HPDE6-E6E7 (cell line): ENCODE data around the gene E2F1.
"Not testable (repeated sequence)": the region's sequence is repeated elsewhere in the genome, so short reads cannot be mapped to it uniquely, and the experiment has no call there.

Source experiments
- DNase-seq: peaks from one replicate; pipeline ENCODE4 v3.0.0; 2011; ENCODE audit warnings: missing footprints; ENCODE audit errors: extremely low spot score

E2F1 gene

DNA sequence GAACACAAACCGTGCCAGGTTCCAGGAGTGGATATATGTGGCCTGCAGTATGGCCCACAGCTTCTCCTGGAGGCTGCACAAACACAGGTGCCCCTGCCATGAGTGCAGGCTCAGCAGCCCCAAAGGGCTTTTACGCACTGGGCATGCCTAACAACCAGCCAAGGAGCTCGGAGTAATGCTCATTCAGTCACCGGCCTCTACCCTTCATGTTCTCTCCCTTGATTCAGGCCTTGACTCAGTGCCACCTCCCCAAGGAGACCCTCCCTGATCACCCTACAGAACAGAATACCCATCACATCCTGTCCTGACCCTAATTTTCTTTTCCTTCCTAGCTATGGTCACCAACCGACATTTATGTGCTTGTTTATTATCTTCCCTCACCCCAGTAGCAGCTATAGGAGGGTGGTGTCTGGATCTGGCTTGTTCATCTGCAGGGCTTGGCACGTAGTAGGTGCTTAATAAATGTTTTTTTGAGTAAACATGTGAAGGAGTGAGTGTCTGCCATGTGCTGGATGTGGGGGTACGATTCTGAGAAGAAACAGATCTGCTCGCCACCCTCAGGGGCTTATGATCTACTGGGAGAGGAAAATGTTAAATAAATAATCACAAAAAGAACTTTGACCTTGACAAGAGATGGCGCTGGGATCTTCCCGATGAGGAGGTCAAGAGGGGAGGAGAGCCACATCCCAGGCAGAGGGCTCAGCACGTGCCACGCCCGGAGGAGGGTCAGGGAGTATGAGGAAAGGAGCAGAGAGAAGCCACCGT is 24.7 kb upstream of the E2F1 start:
- DNase-seq, result no peak

DNA sequence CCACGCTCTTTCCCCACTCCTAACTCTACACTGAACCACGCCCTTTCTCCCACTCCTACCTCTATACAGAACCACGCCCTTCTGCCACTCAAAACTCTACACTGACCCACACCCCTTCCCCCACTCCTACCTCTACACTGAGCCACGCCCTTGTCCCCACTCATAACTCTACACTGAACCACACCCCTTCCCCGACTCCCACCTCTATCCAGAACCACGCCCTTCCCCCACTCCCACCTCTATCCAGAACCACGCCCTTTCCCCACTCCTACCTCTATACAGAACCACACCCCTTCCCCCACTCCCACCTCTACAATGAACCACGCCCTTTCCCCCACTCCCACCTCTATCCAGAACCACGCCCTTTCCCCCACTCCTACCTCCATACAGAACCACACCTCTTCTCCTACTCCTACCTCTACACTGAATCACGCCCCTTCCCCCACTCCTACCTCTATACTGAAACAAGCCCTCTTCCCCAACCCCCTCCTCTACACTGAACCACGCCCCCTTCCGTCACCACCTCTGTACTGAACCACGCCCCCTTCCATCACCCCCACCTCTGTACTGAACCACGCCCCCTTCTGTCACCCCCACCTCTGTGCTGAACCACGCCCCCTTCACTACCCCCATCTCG is 23.8 kb upstream of the E2F1 start:
- no peak for DNase-seq

DNA sequence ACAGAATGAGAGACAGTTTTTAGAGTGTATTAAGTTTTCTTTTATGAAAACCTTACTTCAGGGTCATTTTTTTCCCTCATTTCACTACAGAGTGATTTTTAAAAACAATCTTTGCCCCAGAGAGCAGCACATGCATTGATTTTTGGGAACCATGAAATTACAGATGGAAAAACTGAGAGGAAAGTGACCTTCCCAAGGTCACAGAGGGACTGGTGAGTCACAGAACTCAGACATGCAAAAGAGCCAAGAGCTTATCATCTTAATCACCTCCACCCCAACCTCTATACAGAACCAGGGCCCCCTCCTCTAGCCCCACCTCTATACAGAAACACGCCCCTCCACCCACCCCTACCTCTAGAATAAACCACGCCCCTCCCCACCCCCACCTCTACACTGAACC is 23.2 kb upstream of the E2F1 start:
- DNase-seq, result no peak

DNA sequence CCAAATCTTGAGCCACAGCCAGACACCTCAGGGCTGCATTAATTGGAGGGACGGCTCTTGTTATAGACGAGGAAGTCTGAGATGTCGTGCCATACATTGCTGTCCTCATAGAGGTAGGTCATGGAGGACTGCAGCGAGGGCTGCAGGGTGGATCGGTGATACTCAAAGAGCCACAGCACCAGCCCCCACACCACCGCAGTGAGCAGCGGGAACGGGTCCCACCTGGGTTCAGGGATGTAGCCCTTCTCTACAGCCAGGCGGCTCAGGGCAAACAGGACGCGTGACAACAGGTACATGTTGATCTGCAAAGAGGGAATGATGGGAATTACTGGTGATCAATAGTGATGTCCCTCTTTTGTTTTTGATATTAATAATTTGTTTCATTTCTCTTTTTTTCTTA is 21.5 kb upstream of the E2F1 start:
- no peak for DNase-seq

DNA sequence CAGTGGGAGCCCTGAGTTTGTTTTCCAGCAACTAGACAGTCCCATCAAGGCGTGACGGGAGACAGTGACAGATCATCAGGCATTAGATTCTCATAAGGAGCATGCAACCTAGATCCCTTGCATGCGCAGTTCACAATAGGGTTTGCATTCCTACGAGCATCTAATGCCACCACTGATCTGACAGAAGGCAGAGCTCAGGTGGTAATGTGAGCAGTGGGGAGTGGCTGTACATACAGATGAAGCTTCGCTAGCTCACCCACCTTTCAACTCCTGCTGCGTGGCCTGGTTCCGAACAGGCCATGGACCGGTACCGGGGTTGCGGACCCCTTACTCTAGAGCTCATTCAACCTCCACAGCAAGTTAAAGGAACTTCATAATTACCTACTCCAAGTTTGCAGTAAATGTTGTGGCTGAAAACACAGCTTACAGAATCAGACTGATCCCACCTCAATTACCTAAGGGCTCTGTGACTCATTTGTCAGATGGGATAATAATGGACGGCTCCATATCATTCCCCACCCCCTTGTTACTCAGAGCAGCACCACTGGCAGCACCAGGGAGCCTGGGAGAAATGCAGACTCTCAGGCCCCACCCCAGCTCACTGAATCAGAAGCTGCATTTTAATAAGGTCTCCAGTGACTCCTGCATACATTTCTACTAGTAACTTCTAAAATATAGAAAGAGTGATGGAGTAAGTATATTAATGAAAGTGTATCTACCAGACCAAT is 18.2 kb upstream of the E2F1 start:
- no peak for DNase-seq

DNA sequence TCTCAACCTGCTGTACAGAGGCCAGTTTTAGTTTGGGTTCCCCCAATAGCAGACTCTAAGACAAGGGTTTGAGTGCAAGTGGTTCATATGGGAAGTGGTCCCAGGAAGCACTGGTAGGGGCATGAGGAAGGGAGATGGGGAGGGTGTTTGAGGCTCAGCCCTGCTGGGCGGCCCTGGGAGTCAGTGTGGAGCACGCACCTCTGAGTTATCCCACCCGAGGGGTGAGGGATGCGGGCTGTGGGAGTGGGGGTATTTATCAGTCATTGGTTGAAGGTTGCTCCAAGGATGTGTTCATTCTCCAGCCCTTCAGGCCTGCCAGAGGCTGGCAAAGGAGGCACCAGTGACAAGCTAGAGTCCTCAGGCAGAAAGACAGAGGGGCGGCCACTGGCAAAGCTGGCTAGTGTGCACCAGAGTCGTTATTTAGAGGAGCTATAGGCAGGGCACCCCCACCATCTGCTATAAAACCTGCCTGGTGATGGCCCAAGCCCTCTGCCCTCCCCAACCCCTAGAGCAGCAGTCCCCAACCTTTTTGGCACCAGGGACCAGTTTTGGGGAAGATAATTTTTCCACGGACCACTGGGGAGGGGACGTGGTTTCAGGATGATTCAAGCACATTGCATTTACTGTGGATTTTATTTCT is 17.4 kb upstream of the E2F1 start:
- no peak for DNase-seq

DNA sequence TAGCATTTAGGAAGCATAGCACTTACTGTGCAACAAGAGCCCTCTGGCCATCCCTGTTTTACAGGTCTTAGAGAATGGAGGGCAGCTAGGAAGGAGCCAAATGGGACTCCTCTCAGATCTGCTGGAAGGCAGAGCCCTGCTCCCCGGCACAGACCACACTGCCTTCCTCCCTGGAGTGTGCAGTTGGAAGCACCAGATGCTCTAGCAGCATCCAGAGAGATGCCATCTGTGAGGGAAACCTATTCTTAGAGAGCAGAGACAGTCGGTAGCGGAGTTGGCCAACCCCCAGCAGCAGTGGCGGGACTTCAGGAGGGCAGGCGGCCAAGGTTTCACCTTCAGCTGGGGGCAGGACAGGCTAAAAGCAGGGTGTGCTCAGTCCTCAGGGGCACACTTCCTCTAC is 16.7 kb upstream of the E2F1 start:
- no peak for DNase-seq

DNA sequence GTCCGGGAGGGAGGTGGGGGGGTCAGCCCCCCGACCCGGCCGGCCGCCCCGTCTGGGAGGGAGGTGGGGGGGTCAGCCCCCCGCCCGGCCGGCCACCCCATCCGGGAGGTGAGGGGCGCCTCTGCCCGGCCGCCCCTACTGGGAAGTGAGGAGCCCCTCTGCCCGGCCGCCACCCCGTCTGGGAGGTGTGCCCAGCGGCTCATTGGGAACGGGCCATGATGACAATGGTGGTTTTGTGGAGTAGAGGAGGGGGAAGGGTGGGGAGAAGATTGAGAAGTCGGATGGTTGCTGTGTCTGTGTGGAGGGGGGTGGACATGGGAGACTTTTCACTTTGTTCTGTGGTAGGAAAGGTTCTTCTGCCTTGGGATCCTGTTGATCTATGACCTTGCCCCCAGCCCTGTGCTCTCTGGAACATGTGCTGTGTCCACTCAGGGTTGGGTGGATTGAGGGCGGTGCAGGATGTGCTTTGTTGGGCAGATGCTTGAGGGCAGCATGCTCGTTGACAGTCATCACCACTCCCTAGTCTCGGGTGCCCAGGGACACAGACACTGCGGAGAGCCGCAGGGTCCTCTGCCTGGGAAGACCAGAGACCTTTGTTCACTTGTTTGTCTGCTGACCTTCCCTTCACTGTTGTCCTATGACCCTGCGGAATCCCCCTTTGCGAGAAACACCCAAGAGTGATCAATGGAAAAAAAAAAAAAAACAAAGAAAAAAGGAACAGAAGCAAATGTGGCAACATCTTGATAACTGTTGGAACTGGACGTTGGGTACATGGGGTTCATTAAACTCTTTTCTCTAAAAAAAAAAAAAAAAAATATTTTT is 15.7 kb upstream of the E2F1 start:
- no peak for DNase-seq

DNA sequence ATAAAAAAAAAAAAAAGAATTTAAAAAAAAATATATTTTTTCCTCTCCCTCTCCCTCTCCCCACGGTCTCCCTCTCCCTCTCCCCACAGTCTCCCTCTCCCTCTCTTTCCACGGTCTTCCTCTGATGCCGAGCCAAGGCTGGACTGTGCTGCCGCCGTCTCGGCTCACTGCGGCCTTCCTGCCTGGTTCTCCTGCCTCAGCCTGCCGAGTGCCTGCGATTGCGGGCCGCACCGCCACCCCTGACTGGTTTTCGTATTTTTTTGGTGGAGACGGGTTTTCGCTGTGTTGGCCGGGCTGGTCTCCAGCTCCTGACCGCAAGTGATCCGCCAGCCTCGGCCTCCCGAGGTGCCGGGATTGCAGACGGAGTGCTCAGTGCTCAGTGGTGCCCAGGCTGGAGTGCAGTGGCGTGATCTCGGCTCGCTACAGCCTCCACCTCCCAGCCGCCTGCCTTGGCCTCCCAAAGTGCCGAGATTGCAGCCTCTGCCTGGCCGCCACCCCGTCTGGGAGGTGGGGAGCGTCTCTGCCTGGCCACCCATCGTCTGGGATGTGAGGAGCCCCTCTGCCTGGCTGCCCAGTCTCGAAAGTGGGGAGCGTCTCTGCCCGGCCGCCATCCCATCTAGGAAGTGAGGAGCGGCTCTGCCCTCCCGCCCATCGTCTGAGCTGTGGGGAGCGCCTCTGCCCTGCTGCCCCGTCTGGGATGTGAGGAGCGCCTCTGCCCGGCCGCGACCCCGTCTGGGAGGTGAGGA is 14.7 kb upstream of the E2F1 start:
- DNase-seq, result not testable (repeated sequence)

DNA sequence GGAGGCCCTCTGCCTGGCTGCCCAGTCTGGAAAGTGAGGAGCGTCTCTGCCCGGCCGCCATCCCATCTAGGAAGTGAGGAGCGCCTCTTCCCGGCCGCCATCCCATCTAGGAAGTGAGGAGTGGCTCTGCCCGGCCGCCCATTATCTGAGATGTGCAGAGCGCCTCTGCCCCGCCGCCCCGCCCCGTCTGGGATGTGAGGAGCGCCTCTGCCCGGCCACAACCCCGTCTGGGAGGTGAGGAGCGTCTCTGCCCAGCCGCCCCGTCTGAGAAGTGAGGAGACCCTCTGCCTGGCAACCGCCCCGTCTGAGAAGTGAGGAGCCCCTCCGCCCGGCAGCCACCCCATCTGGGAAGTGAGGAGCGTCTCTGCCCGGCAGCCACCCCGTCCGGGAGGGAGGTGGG is 12.8 kb upstream of the E2F1 start:
- DNase-seq, result not testable (repeated sequence)

DNA sequence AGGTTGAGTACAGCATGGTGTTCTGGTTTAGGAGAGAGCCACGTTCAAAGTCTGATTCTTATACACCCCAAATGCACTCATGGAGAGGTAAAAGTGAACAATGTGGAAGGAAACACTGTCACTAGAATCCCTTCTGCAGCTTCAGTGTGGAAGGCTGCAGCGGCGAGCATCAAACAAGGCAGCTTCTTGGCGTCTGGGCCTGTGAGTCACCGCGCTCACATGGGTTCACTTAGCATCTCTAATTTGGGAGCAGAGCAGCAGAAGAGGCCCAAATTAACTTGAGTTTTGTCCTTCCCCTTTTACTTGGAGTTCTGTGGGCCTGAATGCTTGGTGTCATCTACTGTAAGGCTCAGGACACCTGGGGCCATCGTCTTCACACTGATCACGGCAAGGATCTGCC is 10.9 kb upstream of the E2F1 start:
- no peak for DNase-seq

DNA sequence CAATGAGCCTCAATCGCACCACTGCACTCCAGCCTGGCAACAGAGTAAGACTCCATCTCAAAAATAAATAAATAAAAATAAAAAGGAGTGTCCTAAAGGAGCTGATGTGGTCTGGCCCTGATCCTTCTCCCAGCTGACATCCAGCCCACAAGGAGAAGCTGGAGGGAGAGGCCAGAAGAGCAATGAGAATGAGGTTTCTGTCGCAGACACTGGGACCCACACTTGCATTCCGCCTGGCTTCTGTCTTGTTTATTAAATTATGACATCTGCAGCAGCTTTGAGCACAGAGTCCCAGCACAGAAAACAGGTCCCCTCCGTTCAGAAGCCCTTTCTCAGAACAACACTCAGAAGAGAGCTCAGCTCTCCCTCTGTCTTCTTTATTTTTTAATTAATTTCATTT is 10.3 kb upstream of the E2F1 start:
- no peak for DNase-seq

DNA sequence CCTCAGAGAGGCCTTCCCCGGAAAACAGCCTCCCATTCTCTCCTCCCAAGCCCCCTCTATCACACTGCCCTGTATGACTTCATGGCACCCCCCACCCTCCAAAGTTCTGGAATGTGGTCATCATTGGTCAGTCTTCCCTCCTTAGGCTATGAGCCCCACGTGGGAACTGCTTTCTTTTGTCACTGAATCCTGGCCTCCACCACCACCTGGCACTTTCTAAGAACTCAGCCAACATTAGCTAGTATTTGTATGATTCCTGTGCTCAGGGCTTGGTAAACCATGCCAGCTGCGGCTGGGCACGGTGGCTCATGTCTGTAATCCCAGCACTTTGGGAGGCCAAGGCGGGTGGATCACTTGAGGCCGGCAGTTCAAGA is 8.4 kb upstream of the E2F1 start:
- no peak for DNase-seq

DNA sequence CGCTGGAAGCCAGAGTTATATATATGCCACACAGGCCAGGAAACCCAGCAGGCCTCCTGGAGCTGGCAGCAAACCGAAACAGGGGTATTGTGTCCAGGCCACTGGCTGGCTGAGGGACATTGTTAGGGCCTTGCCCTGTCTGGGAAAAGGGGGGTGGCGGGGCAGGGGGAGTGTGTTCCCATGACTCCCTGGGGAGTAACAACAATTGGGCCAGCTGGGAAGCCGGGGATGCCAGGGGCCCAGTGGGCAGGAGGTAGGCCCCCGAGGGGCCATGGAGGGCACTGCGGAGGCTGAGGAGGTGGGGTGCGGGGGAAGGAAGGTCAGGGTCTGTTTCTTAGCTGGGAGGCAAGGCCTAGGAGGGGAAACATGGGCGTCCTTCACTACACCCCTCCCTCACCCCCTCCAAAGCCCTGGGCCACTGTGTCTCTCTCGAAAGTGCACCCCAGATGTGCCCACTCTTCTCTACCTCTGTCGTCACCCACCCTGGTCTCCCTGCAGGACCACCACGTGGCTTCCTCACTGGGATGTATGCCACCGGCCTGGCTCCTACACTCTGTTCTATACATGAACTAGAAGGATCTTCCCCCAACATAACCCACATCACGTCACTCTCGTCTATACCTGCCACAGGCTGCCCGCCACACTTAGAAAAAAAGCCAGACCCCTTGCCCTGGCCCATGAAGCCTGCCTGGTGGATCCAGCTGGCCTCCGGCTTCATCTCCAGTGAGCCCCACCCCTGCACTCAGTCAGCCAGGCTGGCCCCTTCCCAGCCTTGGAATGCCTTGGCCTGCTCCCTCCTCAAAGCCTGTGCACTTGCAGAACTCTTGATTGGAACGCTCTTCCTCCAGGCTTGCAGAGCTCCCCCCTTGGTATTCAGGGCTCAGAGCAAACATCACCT is 7.8 kb upstream of the E2F1 start:
- no peak for DNase-seq

DNA sequence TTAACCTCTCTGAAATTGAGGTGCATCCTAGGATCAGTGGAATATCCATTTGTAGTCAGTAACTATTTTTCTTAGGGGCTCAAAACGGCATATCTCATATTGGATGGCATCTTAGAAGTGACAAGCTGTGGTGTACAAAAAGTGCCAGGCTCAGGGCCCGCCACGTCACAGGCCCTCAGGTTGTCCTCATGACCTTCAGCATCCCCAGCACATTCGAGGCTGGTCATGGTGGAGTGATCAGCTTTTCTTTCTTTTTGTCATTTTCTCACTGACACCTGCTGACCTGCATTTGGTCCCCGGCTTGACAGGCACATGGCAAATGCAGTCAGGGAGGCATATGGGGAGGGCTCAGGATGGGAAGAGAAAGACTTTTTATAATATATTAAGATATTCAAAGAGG is 7.1 kb upstream of the E2F1 start:
- DNase-seq, result no peak

DNA sequence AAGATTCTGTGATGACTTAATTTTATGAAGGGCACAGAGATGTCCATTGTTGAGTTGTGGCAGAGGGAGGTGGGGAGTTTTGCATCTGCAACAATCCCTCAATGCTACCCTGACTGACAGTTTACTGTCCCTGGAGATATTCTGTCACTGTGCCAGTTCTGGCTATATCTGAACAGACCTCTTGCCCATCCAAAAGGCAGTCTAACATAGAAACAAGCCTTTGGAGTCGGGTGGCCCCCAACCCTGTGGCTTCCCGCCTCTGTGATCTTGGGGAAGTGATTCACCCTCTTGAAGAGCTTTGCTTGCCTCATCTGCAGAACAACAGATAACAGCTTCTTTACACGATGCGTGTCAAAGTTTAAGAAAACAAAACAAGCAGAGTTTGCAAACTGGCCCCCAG is 3.8 kb upstream of the E2F1 start:
- DNase-seq, result no peak

DNA sequence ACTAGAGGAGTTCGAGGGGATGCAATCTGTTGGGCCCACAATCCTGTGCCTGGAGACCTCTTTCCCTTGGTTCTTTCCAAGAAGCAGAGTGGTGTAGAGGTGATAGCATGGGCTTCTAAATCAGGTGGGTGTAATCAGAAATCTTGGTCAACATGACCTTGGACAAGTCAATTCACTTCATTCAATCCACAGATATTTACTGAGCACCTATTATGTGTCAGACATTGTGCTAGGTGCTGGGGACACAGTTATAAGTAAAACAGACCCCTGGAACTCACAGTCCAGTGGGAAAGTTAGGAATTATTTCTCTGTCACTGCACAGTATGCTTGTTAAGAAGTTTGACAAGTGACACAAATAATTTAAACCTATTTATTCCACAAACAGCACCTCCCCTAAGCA is 3.3 kb upstream of the E2F1 start:
- DNase-seq, result no peak

DNA sequence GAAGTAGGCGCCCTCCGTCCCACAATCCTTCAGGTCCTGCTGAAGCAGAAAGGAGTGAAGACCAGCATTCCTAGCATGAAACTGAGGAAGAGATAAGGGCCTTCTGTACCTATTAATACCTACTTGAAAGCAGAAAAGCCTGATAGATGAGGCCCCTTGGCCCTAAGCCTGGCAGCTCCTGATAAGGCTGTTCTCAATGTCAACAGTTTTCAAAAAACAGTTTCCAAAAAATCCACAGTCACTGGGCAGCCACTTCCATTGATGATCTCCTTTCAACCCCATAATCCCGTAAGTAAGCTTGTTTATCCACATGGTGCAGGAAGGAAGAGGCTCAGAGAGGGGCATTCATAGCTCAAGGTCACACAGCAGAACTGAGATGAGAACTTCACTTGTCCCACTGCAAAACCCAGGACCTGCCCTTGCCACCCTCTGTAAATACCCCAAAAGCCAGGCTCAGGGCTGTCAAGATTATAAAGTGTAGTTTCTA is 2.8 kb upstream of the E2F1 start:
- no peak for DNase-seq

DNA sequence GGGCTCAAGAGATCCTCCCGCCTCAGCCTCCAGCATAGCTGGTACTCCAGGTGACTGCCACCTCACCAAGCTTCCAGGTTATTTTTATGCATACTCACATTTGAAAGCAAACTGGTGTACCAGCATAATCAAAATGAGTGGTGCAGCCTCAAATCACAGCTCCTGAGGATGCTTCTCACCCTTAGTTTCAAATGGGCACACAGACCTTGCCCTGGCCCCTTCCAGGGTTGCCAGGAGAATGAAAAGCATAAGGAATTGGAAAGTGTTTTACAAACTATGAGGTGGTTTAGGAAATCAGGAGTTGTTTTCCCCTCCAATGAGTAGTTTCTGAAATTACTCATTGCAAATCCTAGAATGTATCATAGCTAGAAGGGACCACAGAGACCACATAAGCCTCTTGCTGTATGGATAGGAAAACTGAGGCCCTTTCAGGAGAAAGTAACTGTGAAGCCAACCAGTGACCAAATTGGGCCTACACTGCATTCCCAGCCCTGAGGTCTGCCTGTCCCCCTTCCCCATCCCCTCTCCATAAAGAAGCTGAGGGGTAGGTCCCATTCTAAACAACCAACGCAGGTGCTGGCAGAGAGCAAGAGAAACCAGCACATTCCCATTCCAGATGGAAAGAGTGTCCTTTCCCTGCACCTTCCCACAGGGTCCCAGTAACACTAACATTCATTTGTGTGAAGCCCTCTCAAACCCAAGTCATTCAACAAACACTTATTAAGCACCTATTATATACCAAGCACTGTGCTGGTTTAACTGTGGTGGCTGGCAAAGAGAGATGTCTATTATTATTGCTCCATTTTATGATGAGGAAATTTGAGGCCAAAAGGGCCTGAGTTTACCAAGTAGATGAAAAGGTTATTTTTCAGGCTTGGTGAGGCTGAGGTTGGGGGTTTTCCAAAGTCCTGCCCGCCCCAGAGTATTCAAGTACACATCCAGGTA is 2.1 kb upstream of the E2F1 start:
- no peak for DNase-seq
